A673 (cell line): ENCODE results near the gene OR6Y1. TPM values are rescaled to one million over a fixed set of nuclear protein-coding genes. Genes with fewer than 3 reads are reported as not detected.

ENCODE experiments used
- BruUV-seq: library from RNA; stranded (reverse); fragments of 400-500 nt; replicated peaks from 2 replicates; lab custom pipeline; 2021; lab: Mats Ljungman, UMichigan
- CTCF ChIA-PET: fragments of 300-600 bp; sonication (Branson Sonifier 250); formaldehyde crosslinking; loops from one replicate; lab custom pipeline; 2022; ENCODE audit warnings: antibody characterized with exemption; lab: Charles Lee
- POLR2A ChIA-PET: fragments of 300-600 bp; sonication (Branson Sonifier 250); formaldehyde crosslinking; loops from one replicate; lab custom pipeline; 2022; ENCODE audit warnings: antibody characterized with exemption; ENCODE audit not compliant: low non-redundant PET; lab: Charles Lee
- DNase-seq: peaks from one replicate; pipeline ENCODE4 v3.0.0-alpha.2; 2015; ENCODE audit warnings: low spot score
- H3K27ac ChIP-seq: fragments of 200-600 bp; sonication (generic); 2 replicates; pipeline ENCODE4 v1.5.1; 2016; ENCODE audit warnings: mixed run types, low read depth, mild to moderate bottlenecking, mixed read lengths, antibody characterized with exemption, low read length; ENCODE audit not compliant: poor library complexity, severe bottlenecking
- H3K27me3 ChIP-seq: fragments of 200-600 bp; sonication (generic); replicated peaks from 2 replicates; pipeline ENCODE4 v1.6.1; 2017; ENCODE audit warnings: mixed run types, low read depth, mild to moderate bottlenecking, mixed read lengths, antibody characterized with exemption, low read length; ENCODE audit not compliant: insufficient read depth, poor library complexity
- H3K36me3 ChIP-seq: fragments of 200-600 bp; sonication (generic); 2 replicates; pipeline ENCODE4 v1.6.1; 2016; ENCODE audit warnings: mixed run types, mild to moderate bottlenecking, mixed read lengths, antibody characterized with exemption, low read length; ENCODE audit not compliant: insufficient read depth, poor library complexity, severe bottlenecking
- H3K4me1 ChIP-seq: fragments of 200-600 bp; sonication (generic); 2 replicates; pipeline ENCODE4 v1.6.1; 2017; ENCODE audit warnings: mixed run types, mild to moderate bottlenecking, mixed read lengths, antibody characterized with exemption, low read length; ENCODE audit not compliant: insufficient read depth, poor library complexity, severe bottlenecking
- H3K4me3 ChIP-seq: fragments of 200-600 bp; sonication (generic); 2 replicates; pipeline ENCODE4 v1.5.1; 2016; ENCODE audit warnings: low read depth, mixed run types, mild to moderate bottlenecking, mixed read lengths, low read length; ENCODE audit not compliant: poor library complexity, severe bottlenecking
- H3K9me3 ChIP-seq: fragments of 200-600 bp; sonication (generic); 2 replicates; pipeline ENCODE4 v1.6.1; 2016; ENCODE audit warnings: mixed run types, low read depth, mild to moderate bottlenecking, mixed read lengths, antibody characterized with exemption, low read length; ENCODE audit not compliant: poor library complexity, severe bottlenecking
- EZH2 ChIP-seq: fragments of 200-600 bp; sonication (generic); IDR thresholded peaks from 2 replicates; pipeline ENCODE4 v1.6.1; 2017; ENCODE audit warnings: borderline replicate concordance, low read depth, mild to moderate bottlenecking, mixed read lengths, antibody characterized with exemption, low read length; ENCODE audit not compliant: poor library complexity, severe bottlenecking
- intact Hi-C: fragments of 100-400 bp; cut with micrococcal nuclease; formaldehyde crosslinking; loops from one replicate; pipeline ENCODE4 v1.10.0; 2022; ENCODE audit not compliant: unreplicated experiment
- total RNA-seq: library from RNA; stranded (reverse); gene quantifications from 2 replicates; pipeline ENCODE4 v1.2.3, GENCODE V29; 2021
- TF ChIP-seq, protein P1 (sequence below): fragments of 300-800, 200-600 bp; sonication (generic); conservative IDR thresholded peaks from 2 replicates; pipeline ENCODE4 v1.5.1; 2017; ENCODE audit warnings: low read depth, mild to moderate bottlenecking, antibody characterized with exemption, low read length, moderate library complexity, mixed read lengths

The OR6Y1 gene
- total RNA-seq, 1 experiment from 2014 or later: not detected

DNA sequence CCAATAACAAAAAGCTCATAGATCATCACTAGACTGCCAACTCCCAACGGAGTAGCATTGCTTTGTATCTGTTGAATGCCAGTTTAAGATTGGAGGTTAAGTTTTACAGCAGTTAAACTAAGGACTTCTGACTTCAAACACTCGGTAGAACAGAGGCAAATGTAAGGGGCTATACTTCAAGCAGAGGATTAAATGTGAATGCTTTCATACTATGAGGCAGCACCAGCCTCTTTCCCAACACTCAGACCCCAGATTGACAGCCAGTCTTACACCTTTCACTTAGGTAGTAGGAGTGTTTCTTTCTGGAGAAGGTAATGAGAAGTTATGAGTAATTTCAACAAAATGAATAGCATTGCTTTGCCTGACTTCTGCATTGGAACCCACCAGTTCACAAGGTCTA, 59.4 kb downstream of the OR6Y1 start:
- peaks cover 52% of the 10 kb centered on the region for H3K27me3 ChIP-seq
- intact Hi-C loops: loop anchor here (5.0 to 10.0 kb wide), 2 partner anchors 292 to 530 kb away; no protein-coding TSS in a partner anchor

More for the DNA sequence above, 59.4 kb downstream of the OR6Y1 start:
- Histone ChIP-seq H3K4me1 (no peaks in the 10 kb centered on the region), H3K9me3 (no peaks in the 10 kb centered on the region), H3K4me3 (no peak overlapping the region), H3K27ac (no peak overlapping the region), H3K36me3 (no peaks in the 10 kb centered on the region)
- TF ChIP-seq EZH2: no peak
- TF ChIP-seq, protein P1, sequence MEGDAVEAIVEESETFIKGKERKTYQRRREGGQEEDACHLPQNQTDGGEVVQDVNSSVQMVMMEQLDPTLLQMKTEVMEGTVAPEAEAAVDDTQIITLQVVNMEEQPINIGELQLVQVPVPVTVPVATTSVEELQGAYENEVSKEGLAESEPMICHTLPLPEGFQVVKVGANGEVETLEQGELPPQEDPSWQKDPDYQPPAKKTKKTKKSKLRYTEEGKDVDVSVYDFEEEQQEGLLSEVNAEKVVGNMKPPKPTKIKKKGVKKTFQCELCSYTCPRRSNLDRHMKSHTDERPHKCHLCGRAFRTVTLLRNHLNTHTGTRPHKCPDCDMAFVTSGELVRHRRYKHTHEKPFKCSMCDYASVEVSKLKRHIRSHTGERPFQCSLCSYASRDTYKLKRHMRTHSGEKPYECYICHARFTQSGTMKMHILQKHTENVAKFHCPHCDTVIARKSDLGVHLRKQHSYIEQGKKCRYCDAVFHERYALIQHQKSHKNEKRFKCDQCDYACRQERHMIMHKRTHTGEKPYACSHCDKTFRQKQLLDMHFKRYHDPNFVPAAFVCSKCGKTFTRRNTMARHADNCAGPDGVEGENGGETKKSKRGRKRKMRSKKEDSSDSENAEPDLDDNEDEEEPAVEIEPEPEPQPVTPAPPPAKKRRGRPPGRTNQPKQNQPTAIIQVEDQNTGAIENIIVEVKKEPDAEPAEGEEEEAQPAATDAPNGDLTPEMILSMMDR: no peak
- no TSS peak for BruUV-seq
- ChIA-PET POLR2A (no interaction called here), CTCF (no interaction called here)
- DNase-seq: no peak

Other genes starting within 250 kb of the OR6Y1 start
- not detected in 2 replicates for gene CD1B, start 222.9 kb downstream of the OR6Y1 start, total RNA-seq
- gene CD1E, start 200.5 kb downstream of the OR6Y1 start, total RNA-seq: not detected in 2 replicates
- gene OR10T2, start 154.9 kb downstream of the OR6Y1 start, total RNA-seq: not detected in 2 replicates
- not detected in 2 replicates for gene OR10K2, start 128.2 kb downstream of the OR6Y1 start, total RNA-seq
- not detected in 2 replicates for gene OR10K1, start 92.6 kb downstream of the OR6Y1 start, total RNA-seq
- not detected in 2 replicates for gene OR10R2, start 82.2 kb downstream of the OR6Y1 start, total RNA-seq
- not detected in 2 replicates for gene OR6P1, start 16.2 kb upstream of the OR6Y1 start, total RNA-seq
- gene OR10X1, start 25.5 kb upstream of the OR6Y1 start, total RNA-seq: not detected in 2 replicates
- gene OR10Z1, start 50.9 kb upstream of the OR6Y1 start, total RNA-seq: not detected in 2 replicates
- not detected in 2 replicates for gene SPTA1, start 132.3 kb upstream of the OR6Y1 start, total RNA-seq
- gene OR6K2, start 146.2 kb upstream of the OR6Y1 start, total RNA-seq: not detected in 2 replicates
- not detected in 2 replicates for gene OR6K3, start 166.3 kb upstream of the OR6Y1 start, total RNA-seq
- not detected in 2 replicates for gene OR6K6, start 200.3 kb upstream of the OR6Y1 start, total RNA-seq
- gene OR6N1, start 217.8 kb upstream of the OR6Y1 start, total RNA-seq: not detected in 2 replicates
- not detected in 2 replicates for gene OR6N2, start 226.8 kb upstream of the OR6Y1 start, total RNA-seq